Measurements from ENCODE around the gene FTH1.
"Not testable (repeated sequence)": the region's sequence is repeated elsewhere in the genome, so short reads cannot be mapped to it uniquely, and the experiment has no call there.

FTH1 gene

GRCh38 chr11:61967116-61967923, at the start of gene FTH1:
Gene FTH1, minus strand, starts transcription at chr11:61967634. Its CDS starts 209 bp downstream, at chr11:61967425.
- DNase-seq: peak; percentile 75 to 78

- DNase-seq: no peak
These were observed 48.2 kb upstream of the FTH1 start for GRCh38 chr11:62015615-62016014.

GRCh38 chr11:62013537-62014476, 46.4 kb upstream of the FTH1 start:
- no peak for DNase-seq

- no peak for DNase-seq
These were observed 45.5 kb upstream of the FTH1 start for GRCh38 chr11:62012832-62013461.

GRCh38 chr11:62012451-62012831, 45.0 kb upstream of the FTH1 start:
- DNase-seq: no peak

GRCh38 chr11:62011881-62012280, 44.4 kb upstream of the FTH1 start:
- no peak for DNase-seq

GRCh38 chr11:62010935-62011528, 43.6 kb upstream of the FTH1 start:
- DNase-seq: no peak

GRCh38 chr11:62008193-62008592, 40.8 kb upstream of the FTH1 start:
- no peak for DNase-seq

GRCh38 chr11:62004473-62004872, 37.0 kb upstream of the FTH1 start:
- DNase-seq: no peak

GRCh38 chr11:62002283-62002682, 34.8 kb upstream of the FTH1 start:
- DNase-seq: not testable (repeated sequence)

- DNase-seq: no peak
These were observed 34.2 kb upstream of the FTH1 start for GRCh38 chr11:62001450-62002191.

- DNase-seq: no peak
These were observed 33.4 kb upstream of the FTH1 start for GRCh38 chr11:62000539-62001446.

GRCh38 chr11:61999141-61999975, 31.9 kb upstream of the FTH1 start:
- no peak for DNase-seq

- DNase-seq: no peak
These were observed 29.5 kb upstream of the FTH1 start for GRCh38 chr11:61996933-61997332.

GRCh38 chr11:61994981-61995380, 27.5 kb upstream of the FTH1 start:
- DNase-seq: no peak

GRCh38 chr11:61985869-61986268, 18.4 kb upstream of the FTH1 start:
- no peak for DNase-seq

- DNase-seq: no peak
These were observed 16.0 kb upstream of the FTH1 start for GRCh38 chr11:61983419-61983818.

GRCh38 chr11:61980783-61981541, 13.5 kb upstream of the FTH1 start:
- no peak for DNase-seq

Data from activated CD4-positive, alpha-beta T cell treated with anti-CD3 and anti-CD28 coated beads, Interleukin-2, amount 50 U/mL, for 4 hours (primary cell).